ENCODE results near the gene ARHGEF40. TPM values are rescaled to one million over a fixed set of nuclear protein-coding genes. Genes with fewer than 3 reads are reported as not detected.

ARHGEF40 gene
- total and polyA plus RNA-seq, 10 of the 15 experiments (the other 5 are each of a cell fraction or from before 2014, with no cell fraction given): 0.03 to 0.31 (median 0.08) TPM; not detected in 2

DNA sequence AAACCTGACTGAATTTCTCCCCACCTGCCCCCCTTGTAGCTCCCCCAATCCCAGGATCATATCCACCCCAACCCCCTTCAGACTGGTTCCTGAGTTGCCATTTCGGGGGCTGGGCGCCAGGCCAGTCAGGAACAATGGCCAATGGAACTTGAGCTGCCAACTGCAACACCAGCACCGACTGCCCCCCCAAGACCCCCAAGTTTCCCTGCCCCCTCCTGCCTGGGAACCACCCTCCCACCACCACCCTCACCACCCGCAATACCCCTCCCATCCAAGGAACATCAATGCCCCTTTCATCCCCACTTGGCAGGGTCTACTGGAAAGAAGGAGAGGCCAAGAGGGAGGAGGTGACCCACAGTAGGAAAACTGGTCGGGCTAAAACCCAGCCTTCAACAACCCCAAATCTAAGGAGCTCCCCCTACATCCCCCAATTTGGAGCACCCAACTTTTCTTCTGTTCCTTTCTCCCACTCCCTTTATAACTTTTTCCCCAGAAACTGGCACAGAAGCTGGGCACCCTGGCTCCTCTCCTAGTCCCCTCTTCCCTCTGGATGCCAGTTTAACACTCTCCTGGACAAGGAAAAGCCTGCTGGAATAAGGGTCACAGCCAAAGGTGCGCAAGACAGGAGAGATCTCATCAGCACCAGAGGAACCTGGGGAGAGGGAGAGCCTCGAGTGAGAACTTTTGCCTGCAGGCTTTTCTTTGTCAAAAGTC lies 43.7 kb upstream of the ARHGEF40 start (continued):
- TF ChIP-seq KAT2A (conservative IDR thresholded peaks at IDR 0.05; ENCODE audit: control insufficient read depth, low read depth, low read length) (no peak), GATAD2B (conservative IDR thresholded peaks at IDR 0.05; ENCODE audit: low read depth) (no peak), STAT3 (IDR thresholded peaks at IDR 0.05; ENCODE audit: low read depth, low read length) (no peak), KDM1A (IDR thresholded peaks at IDR 0.05; ENCODE audit: borderline replicate concordance) (no peak)

GRCh38 chr14:21026988-21027315 lies 43.2 kb upstream of the ARHGEF40 start:
- FAIRE-seq (no peak), ATAC-seq (no peak), DNase-seq (ENCODE audit: low read depth, low spot score) (no peak)
- SMC1A ChIA-PET (ENCODE audit: uncharacterized antibody, unreplicated experiment): interaction anchor here (1.6 kb wide), 1 partner anchor 12 kb away, joined by 3 read pairs; no protein-coding TSS in a partner anchor
- WGBS (ENCODE audit: insufficient coverage, insufficient replicate concordance, low lambda C conversion rate, missing lambda C conversion rate): 8% methylated on average over 3 of the region's 3 CpGs
- POLR2A ChIA-PET: no interaction called here
- Histone ChIP-seq H3K36me3 (ENCODE audit: control insufficient read depth in 2 of 2, insufficient read depth in 2 of 2, low read length in 1 of 2) (no peaks in the 10 kb centered on the region), H3K9ac (ENCODE audit: control insufficient read depth, insufficient read depth, low read length) (no peak overlapping the region), H3K4me3 (no peak overlapping the region), H3K9me3 (replicated peaks; ENCODE audit: control insufficient read depth, insufficient read depth, low read length) (no peaks in the 10 kb centered on the region), H3K79me2 (ENCODE audit: control insufficient read depth, insufficient read depth, low read length) (no peaks in the 10 kb centered on the region), H3K27ac (ENCODE audit: control insufficient read depth, insufficient read depth) (no peak overlapping the region), H2AFZ (ENCODE audit: control insufficient read depth, low read depth, low read length) (no peak overlapping the region), H3K4me1 (ENCODE audit: control insufficient read depth, insufficient read depth, low read length) (peaks cover 4% of the 10 kb centered on the region; the same call in 1 of the 2 replicates), H3K27me3 (replicated peaks in 1 of 2; ENCODE audit: control insufficient read depth in 2 of 2, insufficient read depth in 2 of 2, low read length in 1 of 2) (peaks cover 13 to 23% of the 10 kb centered on the region in 2 experiments), H4K20me1 (ENCODE audit: control insufficient read depth, insufficient read depth) (no peaks in the 10 kb centered on the region), H3K4me2 (ENCODE audit: control insufficient read depth, insufficient read depth) (no peak overlapping the region)
- intact Hi-C loops (cut with micrococcal nuclease; ENCODE audit: unreplicated experiment) (no loop called here), in situ Hi-C loops (cut with MboI) (no loop called here)
- no TSS peak for BruUV-seq (replicated peaks)
- TF ChIP-seq NBN (IDR thresholded peaks at IDR 0.05): no peak
- CTCF ChIA-PET: interaction anchor here (0.9 to 1.2 kb wide), 2 partner anchors 12 to 78 kb away, joined by 3 to 6 read pairs; no protein-coding TSS in a partner anchor
- RAD21 ChIA-PET (ENCODE audit: unreplicated experiment): no interaction called here

GRCh38 chr14:21029917-21030316 lies 40.2 kb upstream of the ARHGEF40 start, which contains the start of gene TPPP2:
Gene TPPP2, plus strand, starts transcription at chr14:21030217. Its CDS starts 365 bp downstream, at chr14:21030582.
- SMC1A ChIA-PET (ENCODE audit: uncharacterized antibody, unreplicated experiment): no interaction called here
- Histone ChIP-seq H2AFZ (ENCODE audit: control insufficient read depth, low read depth, low read length) (no peak within 1 kb of the TSS), H3K9me3 (replicated peaks; ENCODE audit: control insufficient read depth, insufficient read depth, low read length) (no peaks in the 10 kb centered on the region), H3K4me3 (no peak within 1 kb of the TSS), H3K27ac (ENCODE audit: control insufficient read depth, insufficient read depth) (no peak within 1 kb of the TSS), H3K4me1 (ENCODE audit: control insufficient read depth, insufficient read depth, low read length) (no peaks in the 10 kb centered on the region; the same call in 1 of the 2 replicates), H3K4me2 (ENCODE audit: control insufficient read depth, insufficient read depth) (no peak within 1 kb of the TSS), H4K20me1 (ENCODE audit: control insufficient read depth, insufficient read depth) (no peaks in the 10 kb centered on the region), H3K79me2 (ENCODE audit: control insufficient read depth, insufficient read depth, low read length) (no peaks in the 10 kb centered on the region), H3K27me3 (replicated peaks in 1 of 2; ENCODE audit: control insufficient read depth in 2 of 2, insufficient read depth in 2 of 2, low read length in 1 of 2) (peaks cover 2 to 13% of the 10 kb centered on the region in 2 experiments; a peak in 3 of 4 replicates), H3K36me3 (ENCODE audit: control insufficient read depth in 2 of 2, insufficient read depth in 2 of 2, low read length in 1 of 2) (no peaks in the 10 kb centered on the region), H3K9ac (ENCODE audit: control insufficient read depth, insufficient read depth, low read length) (no peak within 1 kb of the TSS)
- no TSS peak for BruUV-seq (replicated peaks)
- FAIRE-seq (no peak), DNase-seq (ENCODE audit: low read depth, low spot score) (no peak), ATAC-seq (no peak)
- WGBS (ENCODE audit: insufficient coverage, insufficient replicate concordance, low lambda C conversion rate, missing lambda C conversion rate): 36% methylated on average over 5 of the region's 5 CpGs
- CTCF ChIA-PET: no interaction called here
- RAD21 ChIA-PET (ENCODE audit: unreplicated experiment): no interaction called here
- in situ Hi-C loops (cut with MboI): no loop called here
- POLR2A ChIA-PET: no interaction called here
- intact Hi-C loops (cut with micrococcal nuclease; ENCODE audit: unreplicated experiment): no loop called here
- TF ChIP-seq RUNX3 (IDR thresholded peaks at IDR 0.05; ENCODE audit: low read length) (no peak), ZBTB33 (IDR thresholded peaks at IDR 0.05) (no peak), RB1 (IDR thresholded peaks at IDR 0.05; ENCODE audit: borderline replicate concordance) (no peak), HCFC1 (IDR thresholded peaks at IDR 0.05; ENCODE audit: low read length) (no peak), BHLHE40 (IDR thresholded peaks at IDR 0.05; ENCODE audit: borderline replicate concordance in 1 of 2, low read depth in 2 of 2, low read length in 1 of 2) (no peak), SUPT20H (IDR thresholded peaks at IDR 0.05; ENCODE audit: borderline replicate concordance, control insufficient read depth, low read depth, low read length) (no peak), SMAD5 (IDR thresholded peaks at IDR 0.05; ENCODE audit: low read depth) (no peak), IKZF1 (conservative IDR thresholded peaks at IDR 0.05) (no peak)
- TF ChIP-seq, protein P1, sequence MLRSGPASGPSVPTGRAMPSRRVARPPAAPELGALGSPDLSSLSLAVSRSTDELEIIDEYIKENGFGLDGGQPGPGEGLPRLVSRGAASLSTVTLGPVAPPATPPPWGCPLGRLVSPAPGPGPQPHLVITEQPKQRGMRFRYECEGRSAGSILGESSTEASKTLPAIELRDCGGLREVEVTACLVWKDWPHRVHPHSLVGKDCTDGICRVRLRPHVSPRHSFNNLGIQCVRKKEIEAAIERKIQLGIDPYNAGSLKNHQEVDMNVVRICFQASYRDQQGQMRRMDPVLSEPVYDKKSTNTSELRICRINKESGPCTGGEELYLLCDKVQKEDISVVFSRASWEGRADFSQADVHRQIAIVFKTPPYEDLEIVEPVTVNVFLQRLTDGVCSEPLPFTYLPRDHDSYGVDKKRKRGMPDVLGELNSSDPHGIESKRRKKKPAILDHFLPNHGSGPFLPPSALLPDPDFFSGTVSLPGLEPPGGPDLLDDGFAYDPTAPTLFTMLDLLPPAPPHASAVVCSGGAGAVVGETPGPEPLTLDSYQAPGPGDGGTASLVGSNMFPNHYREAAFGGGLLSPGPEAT (IDR thresholded peaks at IDR 0.05; ENCODE audit: low read depth): no peak

Measured in GM12878 (cell line).